Stomach (tissue), 9 donors: ENCODE measurements around the gene B3GALNT1. TPM values are rescaled to one million over a fixed set of nuclear protein-coding genes. Genes with fewer than 3 reads are reported as not detected.
A peak's percentile ranks its signal among the peaks of the same experiment; 100 is the strongest.
"Not testable (repeated sequence)": the region's sequence is repeated elsewhere in the genome, so short reads cannot be mapped to it uniquely, and the experiment has no call there.

ENCODE experiments used
- DNase-seq, 2 donors: peaks; one replicate each; pipeline versions ENCODE4 v3.0.0 to v3.0.0-alpha.2; 2013 to 2019
- H3K27ac ChIP-seq, 5 donors: fragments of 200-600 bp in 4 of 5; sonication (generic) in 4 of 5; one replicate each; pipeline ENCODE4 v1.5.1; 2013 to 2019; ENCODE audit warnings: mild to moderate bottlenecking in 1 of 5, moderate library complexity in 1 of 5
- H3K27me3 ChIP-seq, 3 donors: fragments of 200-600 bp; sonication (generic); one replicate each; pipeline ENCODE4 v1.5.1; 2017 to 2019; ENCODE audit warnings: mixed run types in 1 of 3
- H3K36me3 ChIP-seq, 4 donors: fragments of 200-600 bp; sonication (generic); 1 replicate in 3 of 4; 2 replicates in 1 of 4; pipeline ENCODE4 v1.5.1; 2016 to 2019
- H3K4me1 ChIP-seq, 4 donors: fragments of 200-600 bp; sonication (generic); one replicate each; pipeline ENCODE4 v1.5.1; 2016 to 2019
- H3K4me3 ChIP-seq, 4 donors: fragments of 200-600 bp; sonication (generic) in 3 of 4; one replicate each; pipeline ENCODE4 v1.5.1; 2016 to 2019; ENCODE audit warnings: mild to moderate bottlenecking in 1 of 4
- H3K9me3 ChIP-seq, 4 donors: fragments of 200-600 bp; sonication (generic); one replicate each; pipeline ENCODE4 v1.5.1; 2016 to 2019
- CTCF ChIP-seq, 7 experiments: fragments of 450-650 bp in 4 of 7; fragments of 200-600 bp in 3 of 7; sonication (generic) in 3 of 7; IDR thresholded peaks; one replicate each; pipeline ENCODE4 v1.5.1; 2016 to 2019; ENCODE audit warnings: antibody characterized with exemption in 7 of 7, control low read depth in 2 of 7, mild to moderate bottlenecking in 1 of 7
- EP300 ChIP-seq: sonication (generic); formaldehyde crosslinking; IDR thresholded peaks from one replicate; pipeline ENCODE4 v1.6.1; 2017; ENCODE audit warnings: antibody characterized with exemption
- POLR2A ChIP-seq, 4 donors: fragments of 450-650 bp; IDR thresholded peaks; one replicate each; pipeline ENCODE4 v1.6.1; 2016; ENCODE audit warnings: antibody characterized with exemption in 4 of 4, control low read depth in 2 of 4, mild to moderate bottlenecking in 1 of 4, moderate library complexity in 1 of 4
- POLR2AphosphoS5 ChIP-seq, 3 donors: sonication (generic); formaldehyde crosslinking; IDR thresholded peaks; one replicate each; pipeline ENCODE4 v1.6.1; 2016; ENCODE audit warnings: antibody characterized with exemption in 3 of 3
- WGBS, 5 donors: extraction: QIAGEN DNeasy Blood & Tissue Kit in 3 of 5; methylation state at CpG; one replicate each; pipeline versions ENCODE4 v1.1.5 to v1.1.7; 2013 to 2018; 5-methylcytosine and 5-hydroxymethylcytosine counted together
- intact Hi-C: fragments of 100-400 bp; cut with DNase I; formaldehyde crosslinking; loops from one replicate; pipeline ENCODE4 v1.15.1; 2023; ENCODE audit warnings: low total_unique reads
- polyA plus RNA-seq, 3 donors: library from polyadenylated mRNA; stranded (reverse); fragments of 200-250 nt; gene quantifications; one replicate each; pipeline ENCODE4 v1.2.3, GENCODE V29; 2013
- total RNA-seq, 5 donors: library from RNA; depleted of rRNA; stranded (reverse); fragments of >200 nt; gene quantifications; one replicate each; pipeline versions ENCODE4 v1.1.0 to v1.2.3, GENCODE V29; 2014 to 2016
- donor health status: healthy with polysubstance abuse.
- donor health status: Bipolar disorder and iron deficiency.
- donor health status: healthy.

B3GALNT1 gene
- total and polyA plus RNA-seq, 8 donors, result 2.7 to 26.1 (median 4.7) TPM; not detected in 2

- no peaks in the 10 kb centered on the region for H3K27me3 ChIP-seq
- peak overlapping the region in 1 of 5 donors; percentile 17 for H3K27ac ChIP-seq
- peaks cover 0 to 4% (median 0%) of the 10 kb centered on the region in 4 donors for H3K9me3 ChIP-seq
- H3K36me3 ChIP-seq, result no peaks in the 10 kb centered on the region
- no peaks in the 10 kb centered on the region for H3K4me1 ChIP-seq
- TF ChIP-seq CTCF (IDR thresholded peaks at IDR 0.05) (no peak), POLR2AphosphoS5 (IDR thresholded peaks at IDR 0.05) (no peak), POLR2A (IDR thresholded peaks at IDR 0.05) (no peak), EP300 (no peak)
- DNase-seq, result no peak
- intact Hi-C loops, result no loop called here
- no peak overlapping the region for H3K4me3 ChIP-seq
- 68 to 82% (median 75%) methylated on average over 2 of the region's 2 CpGs for WGBS, 5 donors
Observed at GRCh38 chr3:161035711-161036110, 69.4 kb downstream of the B3GALNT1 start.

- H3K36me3 ChIP-seq, H3K9me3 ChIP-seq, DNase-seq, intact Hi-C loops, H3K4me1 ChIP-seq, H3K27me3 ChIP-seq, H3K4me3 ChIP-seq: not testable (repeated sequence)
- 57 to 75% (median 73%) methylated on average over 5 of the region's 5 CpGs for WGBS, 5 donors
- peak overlapping the region in 1 of 5 donors; percentile 17 for H3K27ac ChIP-seq
Observed at GRCh38 chr3:161034913-161035550, 70.1 kb downstream of the B3GALNT1 start.

Other genes with a start within 250 kb of the B3GALNT1 start
- gene NMD3, start 116.0 kb upstream of the B3GALNT1 start, total RNA-seq, result 100 to 1,000 TPM in 1 of 5 donors, 10 to 100 TPM in 4; 23.8 to 151 (median 61.6) TPM
- gene NMD3, start 116.0 kb upstream of the B3GALNT1 start, polyA plus RNA-seq, result 10 to 100 TPM; 21.3 to 48.6 (median 39.5) TPM